Thyroid gland (tissue), 4 donors: ENCODE measurements around the gene COL8A1. TPM values are rescaled to one million over a fixed set of nuclear protein-coding genes. Genes with fewer than 3 reads are reported as not detected.

ENCODE experiments used
- DNase-seq, 2 donors: peaks; one replicate each; pipeline ENCODE4 v3.0.0-alpha.2; 2019
- H3K27ac ChIP-seq, 3 donors: fragments of 200-600 bp; sonication (generic); 1 replicate in 2 of 3; 2 replicates in 1 of 3; pipeline ENCODE4 v1.5.1; 2016 to 2019; ENCODE audit warnings: mild to moderate bottlenecking in 1 of 3, moderate library complexity in 1 of 3
- H3K27me3 ChIP-seq: fragments of 200-600 bp; sonication (generic); one replicate; pipeline ENCODE4 v1.5.1; 2019
- H3K36me3 ChIP-seq, 2 donors: fragments of 200-600 bp; sonication (generic); one replicate each; pipeline ENCODE4 v1.5.1; 2016 to 2019
- H3K4me1 ChIP-seq, 2 donors: fragments of 200-600 bp; sonication (generic); one replicate each; pipeline ENCODE4 v1.5.1; 2017 to 2019
- H3K4me3 ChIP-seq, 3 donors: fragments of 200-600 bp; sonication (generic); replicated peaks in 1 of 3; 1 replicate in 2 of 3; 2 replicates in 1 of 3; pipeline ENCODE4 v1.5.1; 2016; ENCODE audit warnings: mild to moderate bottlenecking in 1 of 3
- H3K9me3 ChIP-seq: fragments of 200-600 bp; sonication (generic); one replicate; pipeline ENCODE4 v1.5.1; 2017
- POLR2A ChIP-seq, 2 donors: fragments of 450-650 bp; IDR thresholded peaks; one replicate each; pipeline ENCODE4 v1.6.1; 2017; ENCODE audit warnings: antibody characterized with exemption in 2 of 2, mild to moderate bottlenecking in 2 of 2, moderate library complexity in 1 of 2
- WGBS, 2 donors: methylation state at CpG; one replicate each; pipeline ENCODE4 v1.1.5; 2017; 5-methylcytosine and 5-hydroxymethylcytosine counted together
- intact Hi-C: fragments of 100-400 bp; cut with DNase I; formaldehyde crosslinking; loops from one replicate; pipeline ENCODE4 v1.15.1; 2023
- total RNA-seq, 4 donors: library from RNA; depleted of rRNA; stranded (reverse); fragments of >200 nt; gene quantifications; one replicate each; pipeline ENCODE4 v1.2.3, GENCODE V29; 2016
- TF ChIP-seq, protein P1 (sequence below), 6 experiments: fragments of 200-600 bp in 3 of 6; fragments of 450-650 bp in 3 of 6; sonication (generic) in 3 of 6; IDR thresholded peaks; one replicate each; pipeline ENCODE4 v1.5.1; 2016 to 2019; ENCODE audit warnings: antibody characterized with exemption in 6 of 6, mild to moderate bottlenecking in 2 of 6, inconsistent platforms in 1 of 6, moderate library complexity in 1 of 6

The COL8A1 gene
- total RNA-seq, 4 donors from 2014 or later, result 65.6 to 156 (median 95.6) TPM

- intact Hi-C loops, result no loop called here
- WGBS, 2 donors, result 89 to 91% methylated on average over 2 of the region's 2 CpGs
- Histone ChIP-seq H3K4me1 (peaks cover 34 to 45% of the 10 kb centered on the region in 2 donors), H3K9me3 (no peaks in the 10 kb centered on the region), H3K36me3 (no peaks in the 10 kb centered on the region), H3K27me3 (no peaks in the 10 kb centered on the region), H3K27ac (no peak overlapping the region), H3K4me3 (no peak overlapping the region)
- DNase-seq, result no peak
- TF ChIP-seq, protein P1, sequence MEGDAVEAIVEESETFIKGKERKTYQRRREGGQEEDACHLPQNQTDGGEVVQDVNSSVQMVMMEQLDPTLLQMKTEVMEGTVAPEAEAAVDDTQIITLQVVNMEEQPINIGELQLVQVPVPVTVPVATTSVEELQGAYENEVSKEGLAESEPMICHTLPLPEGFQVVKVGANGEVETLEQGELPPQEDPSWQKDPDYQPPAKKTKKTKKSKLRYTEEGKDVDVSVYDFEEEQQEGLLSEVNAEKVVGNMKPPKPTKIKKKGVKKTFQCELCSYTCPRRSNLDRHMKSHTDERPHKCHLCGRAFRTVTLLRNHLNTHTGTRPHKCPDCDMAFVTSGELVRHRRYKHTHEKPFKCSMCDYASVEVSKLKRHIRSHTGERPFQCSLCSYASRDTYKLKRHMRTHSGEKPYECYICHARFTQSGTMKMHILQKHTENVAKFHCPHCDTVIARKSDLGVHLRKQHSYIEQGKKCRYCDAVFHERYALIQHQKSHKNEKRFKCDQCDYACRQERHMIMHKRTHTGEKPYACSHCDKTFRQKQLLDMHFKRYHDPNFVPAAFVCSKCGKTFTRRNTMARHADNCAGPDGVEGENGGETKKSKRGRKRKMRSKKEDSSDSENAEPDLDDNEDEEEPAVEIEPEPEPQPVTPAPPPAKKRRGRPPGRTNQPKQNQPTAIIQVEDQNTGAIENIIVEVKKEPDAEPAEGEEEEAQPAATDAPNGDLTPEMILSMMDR (IDR thresholded peaks at IDR 0.05), result no peak
- no peak for TF ChIP-seq POLR2A (IDR thresholded peaks at IDR 0.05)
These were observed 40.5 kb downstream of the COL8A1 start for GRCh38 chr3:99678896-99679295.

DNA sequence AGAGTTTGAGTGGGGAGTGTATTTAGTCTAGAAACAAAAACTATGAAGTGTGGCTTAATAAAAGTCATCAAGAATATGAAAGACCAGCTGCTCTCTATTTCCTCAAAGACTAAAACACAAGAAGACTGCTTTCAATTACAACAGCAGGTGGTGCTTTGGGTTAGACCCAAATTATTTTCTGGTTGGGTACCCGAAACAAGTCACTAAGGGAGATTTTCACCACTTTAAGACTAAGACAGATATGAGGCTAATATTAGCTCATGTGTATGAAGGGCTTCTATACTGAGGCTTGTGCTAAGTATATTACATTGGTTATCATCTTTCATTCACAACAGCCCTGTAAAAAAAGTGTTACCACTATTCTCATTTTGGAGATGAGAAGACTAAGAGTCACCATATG lies 43.1 kb downstream of the COL8A1 start:
- no peaks in the 10 kb centered on the region for H3K36me3 ChIP-seq
- no peaks in the 10 kb centered on the region for H3K27me3 ChIP-seq
- no peak for DNase-seq
- H3K4me3 ChIP-seq, result no peak overlapping the region
- H3K4me1 ChIP-seq, result peaks cover 33 to 37% of the 10 kb centered on the region in 2 donors
- TF ChIP-seq, protein P1 (IDR thresholded peaks at IDR 0.05), result no peak
- no peak for TF ChIP-seq POLR2A (IDR thresholded peaks at IDR 0.05)
- 83 to 87% methylated on average over 1 of the region's 1 CpG for WGBS, 2 donors
- intact Hi-C loops, result no loop called here
- H3K27ac ChIP-seq, result peak overlapping the region; percentile 34 to 95 (median 94)
- H3K9me3 ChIP-seq, result no peaks in the 10 kb centered on the region

DNA sequence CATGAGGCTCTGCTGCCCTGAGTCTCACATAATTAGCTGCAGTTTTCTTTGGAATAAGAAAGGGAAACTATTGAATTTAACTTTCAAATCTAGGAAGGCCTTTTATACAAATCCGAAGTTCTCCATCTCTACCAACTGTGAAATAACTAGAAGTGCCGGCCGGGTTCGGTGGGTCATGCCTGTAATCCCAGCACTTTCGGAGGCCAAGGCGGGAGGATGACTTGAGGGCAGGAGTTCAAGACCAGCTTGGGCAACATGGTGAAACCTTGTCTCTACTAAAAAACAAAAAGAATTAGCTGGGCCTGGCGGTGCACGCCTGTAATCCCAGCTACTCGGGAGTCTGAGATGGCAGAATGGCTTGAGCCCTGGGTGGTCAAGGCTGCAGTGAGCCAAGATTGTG lies 43.6 kb downstream of the COL8A1 start:
- no peaks in the 10 kb centered on the region for H3K36me3 ChIP-seq
- 98% methylated on average over 9 of the region's 9 CpGs for WGBS, 2 donors
- peaks cover 33 to 37% of the 10 kb centered on the region in 2 donors for H3K4me1 ChIP-seq
- TF ChIP-seq POLR2A (IDR thresholded peaks at IDR 0.05), result no peak
- TF ChIP-seq, protein P1 (IDR thresholded peaks at IDR 0.05), result no peak
- H3K9me3 ChIP-seq, result no peaks in the 10 kb centered on the region
- peak overlapping the region; percentile 34 to 95 (median 94) for H3K27ac ChIP-seq
- no peaks in the 10 kb centered on the region for H3K27me3 ChIP-seq
- H3K4me3 ChIP-seq, result no peak overlapping the region
- intact Hi-C loops, result no loop called here
- DNase-seq, result no peak

- H3K27ac ChIP-seq, result peak overlapping the region; percentile 86 to 95 (median 94)
- 19 to 28% methylated on average over 1 of the region's 1 CpG for WGBS, 2 donors
- H3K4me3 ChIP-seq, result no peak overlapping the region
- TF ChIP-seq, protein P1 (IDR thresholded peaks at IDR 0.05), result no peak
- TF ChIP-seq POLR2A (IDR thresholded peaks at IDR 0.05), result peak in 1 of 2 donors; percentile 19
- H3K4me1 ChIP-seq, result peaks cover 33 to 37% of the 10 kb centered on the region in 2 donors
- DNase-seq, result no peak
- H3K9me3 ChIP-seq, result no peaks in the 10 kb centered on the region
- no peaks in the 10 kb centered on the region for H3K27me3 ChIP-seq
- intact Hi-C loops, result no loop called here
- H3K36me3 ChIP-seq, result no peaks in the 10 kb centered on the region
These were observed 45.1 kb downstream of the COL8A1 start for GRCh38 chr3:99683465-99683864.

GRCh38 chr3:99683876-99684275 lies 45.5 kb downstream of the COL8A1 start:
- peak; percentile 53 to 68 for DNase-seq
- no peaks in the 10 kb centered on the region for H3K27me3 ChIP-seq
- peak overlapping the region; percentile 86 to 95 (median 94) for H3K27ac ChIP-seq
- intact Hi-C loops, result no loop called here
- WGBS, 2 donors, result 35 to 65% methylated on average over 3 of the region's 3 CpGs
- peaks cover 33 to 37% of the 10 kb centered on the region in 2 donors for H3K4me1 ChIP-seq
- TF ChIP-seq, protein P1 (IDR thresholded peaks at IDR 0.05), result no peak
- no peak for TF ChIP-seq POLR2A (IDR thresholded peaks at IDR 0.05)
- H3K4me3 ChIP-seq, result no peak overlapping the region
- H3K9me3 ChIP-seq, result no peaks in the 10 kb centered on the region
- no peaks in the 10 kb centered on the region for H3K36me3 ChIP-seq
